ENCODE data around the gene KCTD19.
A peak's percentile ranks its signal among the peaks of the same experiment; 100 is the strongest.

Gene KCTD19

DNA sequence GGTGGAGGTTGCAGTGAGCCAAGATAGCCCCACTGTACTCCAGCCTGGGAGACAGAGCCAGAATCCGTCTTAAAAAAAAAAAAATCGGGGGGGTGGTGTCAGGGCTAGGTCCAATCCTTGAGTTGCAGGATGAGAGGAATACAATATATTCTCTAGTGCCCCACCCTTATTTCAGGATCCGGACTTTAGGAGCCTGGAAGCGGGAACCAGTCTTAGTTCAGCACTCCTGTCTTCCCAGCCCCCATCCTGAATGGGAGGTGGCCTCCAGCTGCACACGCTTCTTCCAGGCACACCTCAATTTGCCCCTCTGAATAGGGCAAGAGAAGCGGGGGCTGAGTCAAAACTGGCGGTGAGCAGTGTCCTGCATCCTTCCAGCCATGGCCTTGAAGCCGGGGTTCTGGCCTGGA lies 80.9 kb downstream of the KCTD19 start:
- POLR2A ChIA-PET, result interaction anchor here (0.6 to 1.1 kb wide), 2 partner anchors 17 to 259 kb away, joined by 3 read pairs; no protein-coding TSS in a partner anchor
- TF ChIP-seq, protein P1, sequence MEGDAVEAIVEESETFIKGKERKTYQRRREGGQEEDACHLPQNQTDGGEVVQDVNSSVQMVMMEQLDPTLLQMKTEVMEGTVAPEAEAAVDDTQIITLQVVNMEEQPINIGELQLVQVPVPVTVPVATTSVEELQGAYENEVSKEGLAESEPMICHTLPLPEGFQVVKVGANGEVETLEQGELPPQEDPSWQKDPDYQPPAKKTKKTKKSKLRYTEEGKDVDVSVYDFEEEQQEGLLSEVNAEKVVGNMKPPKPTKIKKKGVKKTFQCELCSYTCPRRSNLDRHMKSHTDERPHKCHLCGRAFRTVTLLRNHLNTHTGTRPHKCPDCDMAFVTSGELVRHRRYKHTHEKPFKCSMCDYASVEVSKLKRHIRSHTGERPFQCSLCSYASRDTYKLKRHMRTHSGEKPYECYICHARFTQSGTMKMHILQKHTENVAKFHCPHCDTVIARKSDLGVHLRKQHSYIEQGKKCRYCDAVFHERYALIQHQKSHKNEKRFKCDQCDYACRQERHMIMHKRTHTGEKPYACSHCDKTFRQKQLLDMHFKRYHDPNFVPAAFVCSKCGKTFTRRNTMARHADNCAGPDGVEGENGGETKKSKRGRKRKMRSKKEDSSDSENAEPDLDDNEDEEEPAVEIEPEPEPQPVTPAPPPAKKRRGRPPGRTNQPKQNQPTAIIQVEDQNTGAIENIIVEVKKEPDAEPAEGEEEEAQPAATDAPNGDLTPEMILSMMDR (IDR thresholded peaks at IDR 0.05; ENCODE audit: insufficient read depth, low read length, missing control alignments), result no peak

DNA sequence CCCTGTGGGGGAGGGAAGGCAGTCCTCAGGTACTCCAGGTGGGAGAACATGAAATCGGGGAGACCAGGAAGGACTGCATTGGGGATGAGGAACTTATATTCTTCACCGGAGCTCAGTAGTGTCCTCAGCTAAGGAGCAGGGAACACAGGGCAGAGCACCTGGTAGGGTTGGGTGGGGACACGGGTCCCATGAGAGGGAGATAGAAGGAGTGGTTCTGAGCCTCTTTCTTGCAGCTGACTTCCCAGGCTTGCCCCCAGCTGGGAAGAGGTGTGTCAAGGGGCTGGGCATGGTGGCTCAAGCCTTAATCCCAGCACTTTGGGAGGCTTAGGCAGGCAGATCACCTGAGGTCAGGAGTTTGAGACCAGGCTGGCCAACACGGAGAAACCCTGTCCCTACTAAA lies 81.4 kb downstream of the KCTD19 start:
- H3K4me3 ChIP-seq (ENCODE audit: low read depth, low read length), result peak overlapping the region; percentile 78
- CTCF ChIA-PET, result interaction anchor here (1.3 to 1.9 kb wide), 3 partner anchors 12 to 94 kb away, joined by 5 to 8 read pairs (median 7); no protein-coding TSS in a partner anchor
- POLR2A ChIA-PET, result interaction anchor here (1.4 kb wide), 1 partner anchor 14 kb away, joined by 3 read pairs; no protein-coding TSS in a partner anchor
- no peak for DNase-seq (ENCODE audit: low read depth, low spot score)
- TF ChIP-seq, protein P1 (IDR thresholded peaks at IDR 0.05; ENCODE audit: insufficient read depth, low read length, missing control alignments), result no peak

More for the DNA sequence above, 80.9 kb downstream of the KCTD19 start:
- H3K4me3 ChIP-seq (ENCODE audit: low read depth, low read length), result peak overlapping the region; percentile 78
- CTCF ChIA-PET, result interaction anchor here (1.2 to 1.9 kb wide), 3 partner anchors 13 to 182 kb away, joined by 3 to 8 read pairs (median 3); no protein-coding TSS in a partner anchor
- no peak for DNase-seq (ENCODE audit: low read depth, low spot score)

DNA sequence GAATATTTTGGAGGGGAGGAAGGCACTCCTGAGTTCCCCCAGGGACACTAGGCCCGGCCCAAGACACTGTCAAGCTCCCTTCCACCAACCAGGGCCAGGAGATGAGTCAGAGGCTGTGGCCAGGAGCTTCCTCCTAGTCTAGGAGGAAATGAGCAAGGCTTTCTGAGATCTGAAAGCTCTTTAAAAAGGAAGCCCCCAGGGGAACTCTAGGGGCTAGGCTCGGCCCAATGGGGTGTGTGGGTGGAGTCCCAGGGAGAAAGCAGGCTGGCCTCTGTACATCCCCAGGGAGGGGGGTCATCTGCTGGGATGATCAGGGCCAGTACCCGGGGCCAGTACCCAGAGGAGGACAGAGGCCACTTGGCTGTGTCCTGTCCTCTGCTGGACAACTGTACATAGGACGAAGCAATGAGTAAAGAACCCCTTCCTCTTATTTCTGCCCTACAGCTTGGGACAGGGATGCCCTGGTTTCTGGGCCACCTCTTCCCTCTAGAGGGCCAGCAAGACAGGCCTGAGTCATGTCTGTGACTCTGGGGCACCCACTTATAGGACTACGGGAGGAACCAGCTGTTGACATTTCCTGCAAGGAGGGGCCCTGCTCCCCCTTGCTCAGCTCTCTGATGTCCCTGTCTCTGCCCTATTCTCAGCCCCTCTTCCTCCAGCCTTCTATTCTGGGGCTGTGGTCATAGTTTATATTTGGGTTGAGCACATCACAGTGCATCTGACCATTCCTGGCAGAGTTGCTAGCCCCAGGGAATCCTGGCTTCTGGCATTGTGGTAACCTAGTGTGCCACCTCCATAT lies 82.0 kb downstream of the KCTD19 start:
- CTCF ChIA-PET, result interaction anchor here (1.0 to 1.9 kb wide), 7 partner anchors 12 to 95 kb away, joined by 3 to 8 read pairs (median 5); partner anchors contain the start of gene TMEM208
- H3K4me3 ChIP-seq (ENCODE audit: low read depth, low read length), result peak overlapping the region; percentile 32

DNA sequence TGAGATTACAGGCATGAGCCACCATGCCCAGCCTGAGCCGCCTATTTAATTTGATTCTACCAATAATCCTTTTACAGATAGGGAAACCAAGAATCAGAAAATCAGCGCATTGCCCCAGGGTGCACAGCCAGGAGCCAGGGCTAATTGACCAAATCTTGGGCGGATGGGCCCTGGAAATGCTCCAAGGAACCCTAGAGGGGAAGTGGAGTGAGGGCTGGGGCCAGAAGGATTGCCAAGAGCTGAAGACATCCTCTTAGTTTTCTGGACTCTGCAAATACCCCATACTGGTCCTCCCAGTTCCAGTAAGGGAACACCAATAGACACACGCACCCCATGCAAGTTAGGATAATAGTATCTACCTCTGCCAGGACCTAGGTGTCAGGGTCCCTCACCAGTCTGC lies 83.1 kb downstream of the KCTD19 start:
- POLR2A ChIA-PET, result interaction anchor here (0.9 to 1.4 kb wide), 3 partner anchors 16 to 45 kb away, joined by 3 to 7 read pairs (median 3); partner anchors contain the start of genes ELMO3 and TMEM208
- H3K4me3 ChIP-seq (ENCODE audit: low read depth, low read length), result no peak overlapping the region
- CTCF ChIA-PET, result interaction anchor here (0.9 to 1.5 kb wide), 4 partner anchors 17 to 278 kb away, joined by 3 to 5 read pairs (median 4); partner anchors contain the start of gene TMEM208
- no peak for DNase-seq (ENCODE audit: low read depth, low spot score)
- TF ChIP-seq, protein P1 (IDR thresholded peaks at IDR 0.05; ENCODE audit: insufficient read depth, low read length, missing control alignments), result no peak

More for the DNA sequence above, 82.0 kb downstream of the KCTD19 start:
- TF ChIP-seq, protein P1 (IDR thresholded peaks at IDR 0.05; ENCODE audit: insufficient read depth, low read length, missing control alignments), result no peak
- POLR2A ChIA-PET, result interaction anchor here (0.7 to 1.4 kb wide), 6 partner anchors 13 to 46 kb away, joined by 3 to 7 read pairs (median 3); partner anchors contain the start of genes ELMO3 and TMEM208
- DNase-seq (ENCODE audit: low read depth, low spot score), result peak; percentile 58

DNA sequence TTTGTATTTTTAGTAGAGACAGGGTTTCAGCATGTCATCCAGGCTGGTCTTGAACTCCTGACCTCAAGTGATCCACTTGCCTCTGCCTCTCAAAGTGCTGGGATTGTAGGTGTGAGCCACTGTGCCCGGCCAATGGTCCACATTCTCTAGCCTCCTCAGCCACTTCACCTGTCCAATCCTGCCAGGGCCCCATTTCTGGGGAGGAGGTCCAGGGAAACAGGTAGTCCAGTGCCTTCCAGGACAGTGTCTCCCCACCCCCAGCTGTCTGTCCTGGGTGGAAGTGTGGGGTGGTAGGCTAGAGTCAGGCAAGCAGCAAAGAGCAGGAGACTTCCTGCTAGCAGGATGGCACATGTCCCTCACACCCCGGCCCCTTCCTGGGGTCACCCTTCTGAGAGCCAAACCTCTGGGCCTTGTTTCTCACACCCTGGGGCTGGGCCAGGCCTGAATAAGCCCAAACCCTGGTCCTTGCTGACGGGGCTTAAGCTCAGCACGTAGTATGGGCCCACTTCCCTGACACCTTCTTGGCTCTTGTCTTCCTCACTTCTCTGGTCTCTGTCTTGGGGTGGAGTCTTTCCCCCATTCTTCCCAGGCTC lies 84.3 kb downstream of the KCTD19 start:
- ChIA-PET CTCF (interaction anchor here (0.9 to 1.5 kb wide), 2 partner anchors 44 to 97 kb away, joined by 3 to 5 read pairs; partner anchors contain the start of gene ELMO3), POLR2A (interaction anchor here (0.9 to 1.8 kb wide), 3 partner anchors 11 to 16 kb away, joined by 3 to 10 read pairs (median 6); partner anchors contain the start of gene TMEM208)
- no peak for DNase-seq (ENCODE audit: low read depth, low spot score)
- TF ChIP-seq, protein P1 (IDR thresholded peaks at IDR 0.05; ENCODE audit: insufficient read depth, low read length, missing control alignments), result no peak
- no peak overlapping the region for H3K4me3 ChIP-seq (ENCODE audit: low read depth, low read length)
